HEK293 (cell line): ENCODE results near the gene RAB11FIP5.

Source experiments
- CTCF ChIA-PET: fragments of 350-600 bp; formaldehyde crosslinking; extraction: SDS; loops from one replicate; lab custom pipeline; 2021; ENCODE audit warnings: antibody characterized with exemption; lab: Yijun Ruan, JAX
- POLR2A ChIA-PET: fragments of 300-600 bp; formaldehyde crosslinking; extraction: SDS; loops from one replicate; lab custom pipeline; 2020; ENCODE audit warnings: antibody characterized with exemption, inconsistent platforms; lab: Yijun Ruan, JAX
- H3K27ac ChIP-seq: fragments of 200-500 bp; sonication (Bioruptor generic); 2 replicates; pipeline ENCODE4 v1.5.1; 2014; ENCODE audit warnings: low read depth, low read length, control low read depth, inconsistent platforms; ENCODE audit errors: extremely low read depth
- H3K36me3 ChIP-seq, 2 experiments: fragments of 200-500 bp in 1 of 2; sonication (Bioruptor generic) in 1 of 2; 1 replicate in 1 of 2; 2 replicates in 1 of 2; pipeline ENCODE4 v1.5.1; 2014 to 2017; ENCODE audit warnings: inconsistent platforms in 2 of 2, low read length in 2 of 2; ENCODE audit not compliant: control insufficient read depth in 2 of 2, insufficient read depth in 1 of 2
- H3K4me1 ChIP-seq: fragments of 200-500 bp; sonication (Bioruptor generic); 2 replicates; pipeline ENCODE4 v1.5.1; 2014; ENCODE audit warnings: mild to moderate bottlenecking, low read length, inconsistent platforms; ENCODE audit not compliant: control insufficient read depth, insufficient read depth
- H3K4me3 ChIP-seq: 2 replicates; pipeline ENCODE4 v1.5.1; 2011; ENCODE audit warnings: low read depth, mild to moderate bottlenecking, control low read depth, low read length, moderate library complexity
- H3K9me3 ChIP-seq: fragments of 200-500 bp; sonication (Bioruptor generic); 2 replicates; pipeline ENCODE4 v1.5.1; 2014; ENCODE audit warnings: low read depth, low read length, inconsistent platforms; ENCODE audit not compliant: control insufficient read depth, insufficient read depth
- GLI2 ChIP-seq: fragments of 450-650 bp; formaldehyde crosslinking; IDR thresholded peaks from 2 replicates; pipeline ENCODE4; 2017; ENCODE audit warnings: missing biosample characterization, missing genetic modification characterization, low read depth, borderline replicate concordance
- KLF9 ChIP-seq: fragments of 450-650 bp; formaldehyde crosslinking; IDR thresholded peaks from 2 replicates; pipeline ENCODE4 v1.5.1; 2016; ENCODE audit warnings: missing biosample characterization, missing genetic modification characterization, low read depth
- ZBTB17 ChIP-seq: fragments of 450-650 bp; formaldehyde crosslinking; IDR thresholded peaks from 2 replicates; pipeline ENCODE4 v1.5.1; 2016; ENCODE audit warnings: missing biosample characterization, missing genetic modification characterization
- ZFP69B ChIP-seq: fragments of 450-650 bp; formaldehyde crosslinking; IDR thresholded peaks from 2 replicates; pipeline ENCODE4 v1.5.1; 2016; ENCODE audit warnings: missing biosample characterization, missing genetic modification characterization
- ZNF16 ChIP-seq: fragments of 450-650 bp; formaldehyde crosslinking; IDR thresholded peaks from 2 replicates; pipeline ENCODE4 v1.5.1; 2016; ENCODE audit warnings: low read depth, missing biosample characterization, missing genetic modification characterization
- ZNF202 ChIP-seq: fragments of 450-650 bp; formaldehyde crosslinking; IDR thresholded peaks from 2 replicates; pipeline ENCODE4 v1.5.1; 2016; ENCODE audit warnings: missing biosample characterization, missing genetic modification characterization, borderline replicate concordance
- ZNF280D ChIP-seq: fragments of 450-650 bp; formaldehyde crosslinking; IDR thresholded peaks from 2 replicates; pipeline ENCODE4 v1.5.1; 2016; ENCODE audit warnings: missing biosample characterization, missing genetic modification characterization
- ZNF350 ChIP-seq: fragments of 450-650 bp; formaldehyde crosslinking; IDR thresholded peaks from 2 replicates; pipeline ENCODE4 v1.5.0; 2017; ENCODE audit warnings: missing biosample characterization, mild to moderate bottlenecking, missing genetic modification characterization
- ZNF362 ChIP-seq: fragments of 450-650 bp; formaldehyde crosslinking; IDR thresholded peaks from 2 replicates; pipeline ENCODE4 v1.5.1; 2016; ENCODE audit warnings: missing biosample characterization, missing genetic modification characterization
- ZNF449 ChIP-seq: fragments of 450-650 bp; formaldehyde crosslinking; IDR thresholded peaks from 2 replicates; pipeline ENCODE4 v1.5.1; 2017; ENCODE audit warnings: missing biosample characterization, mild to moderate bottlenecking, missing genetic modification characterization, moderate library complexity
- ZNF510 ChIP-seq: fragments of 450-650 bp; formaldehyde crosslinking; IDR thresholded peaks from 2 replicates; pipeline ENCODE4 v1.5.1; 2018; ENCODE audit warnings: mild to moderate bottlenecking, missing genetic modification characterization, missing biosample characterization; ENCODE audit not compliant: insufficient replicate concordance
- ZNF521 ChIP-seq: fragments of 450-650 bp; formaldehyde crosslinking; IDR thresholded peaks from 2 replicates; pipeline ENCODE4 v1.5.1; 2017; ENCODE audit warnings: missing biosample characterization, mild to moderate bottlenecking, missing genetic modification characterization
- ZNF610 ChIP-seq: fragments of 450-650 bp; formaldehyde crosslinking; IDR thresholded peaks from 2 replicates; pipeline ENCODE4 v1.5.1; 2016; ENCODE audit warnings: missing biosample characterization, missing genetic modification characterization, borderline replicate concordance
- ZNF624 ChIP-seq: fragments of 450-650 bp; formaldehyde crosslinking; IDR thresholded peaks from 2 replicates; pipeline ENCODE4 v1.5.1; 2017; ENCODE audit warnings: missing biosample characterization, missing genetic modification characterization
- ZNF626 ChIP-seq: fragments of 450-650 bp; sonication (Bioruptor Pico); formaldehyde crosslinking; IDR thresholded peaks from 2 replicates; pipeline ENCODE4 v1.5.1; 2018; ENCODE audit warnings: missing biosample characterization, missing genetic modification characterization, inconsistent platforms
- ZNF664 ChIP-seq: fragments of 450-650 bp; formaldehyde crosslinking; IDR thresholded peaks from 2 replicates; pipeline ENCODE4 v1.5.1; 2016; ENCODE audit warnings: missing biosample characterization, missing genetic modification characterization
- ZNF777 ChIP-seq: fragments of 450-650 bp; formaldehyde crosslinking; IDR thresholded peaks from 2 replicates; pipeline ENCODE4 v1.5.1; 2017; ENCODE audit warnings: missing biosample characterization, missing genetic modification characterization, borderline replicate concordance
- ZSCAN23 ChIP-seq: fragments of 450-650 bp; formaldehyde crosslinking; IDR thresholded peaks from 2 replicates; pipeline ENCODE4 v1.5.1; 2016; ENCODE audit warnings: missing biosample characterization, missing genetic modification characterization
- ZXDB ChIP-seq: fragments of 450-650 bp; formaldehyde crosslinking; IDR thresholded peaks from 2 replicates; pipeline ENCODE4 v1.5.1; 2016; ENCODE audit warnings: missing biosample characterization, missing genetic modification characterization
- TF ChIP-seq, protein P1 (sequence below): fragments of 450-650 bp; formaldehyde crosslinking; IDR thresholded peaks from 2 replicates; pipeline ENCODE4 v1.5.1; 2016; ENCODE audit warnings: missing biosample characterization, missing genetic modification characterization
- TF ChIP-seq, protein P2 (sequence below): fragments of 450-650 bp; formaldehyde crosslinking; IDR thresholded peaks from 2 replicates; pipeline ENCODE4 v1.5.1; 2017; ENCODE audit warnings: missing biosample characterization, missing genetic modification characterization

RAB11FIP5 gene

DNA sequence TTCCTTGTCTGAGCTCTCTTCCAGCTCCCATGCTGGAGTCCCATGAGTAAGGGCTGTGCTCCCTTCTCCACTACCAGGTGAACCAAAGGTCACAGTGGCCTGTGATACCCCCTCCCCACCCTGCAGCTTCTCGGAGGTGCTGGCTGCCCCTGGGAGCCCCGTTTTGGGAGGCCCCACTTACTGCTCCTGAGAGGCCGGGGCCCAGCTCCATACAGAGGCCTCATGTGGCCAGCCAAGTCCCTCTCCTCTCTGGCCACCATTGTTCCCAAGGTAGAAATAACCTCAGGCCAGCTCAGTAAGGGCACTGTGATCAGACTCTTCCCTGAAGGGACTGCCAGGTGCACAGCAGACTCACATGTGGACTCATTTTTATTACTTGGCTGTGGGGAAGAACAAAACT, 6.0 kb downstream of the RAB11FIP5 start (continued):
- no peak for TF ChIP-seq ZNF280D (tag by site-specific recombination)
- TF ChIP-seq, all 188 proteins: peak for 0

GRCh38 chr2:73105511-73105971, 7.2 kb downstream of the RAB11FIP5 start:
- H3K4me1 ChIP-seq, result peaks cover 13% of the 10 kb centered on the region
- CTCF ChIA-PET, result interaction anchor here (0.6 to 2.3 kb wide), 2 partner anchors 20 to 74 kb away, joined by 10 to 11 read pairs; no protein-coding TSS in a partner anchor

GRCh38 chr2:73104933-73105332, 7.8 kb downstream of the RAB11FIP5 start:
- CTCF ChIA-PET, result interaction anchor here (0.6 to 2.3 kb wide), 2 partner anchors 19 to 75 kb away, joined by 10 to 11 read pairs; no protein-coding TSS in a partner anchor
- no peak overlapping the region for H3K4me3 ChIP-seq

More at GRCh38 chr2:73105511-73105971, 7.2 kb downstream of the RAB11FIP5 start:
- no peaks in the 10 kb centered on the region for H3K9me3 ChIP-seq
- POLR2A ChIA-PET, result no interaction called here
- peaks cover 0 to 45% of the 10 kb centered on the region in 2 experiments; a peak in 1 of 3 replicates for H3K36me3 ChIP-seq
- H3K4me3 ChIP-seq, result no peak overlapping the region
- TF ChIP-seq ZNF610 (tag by site-specific recombination), result no peak
- TF ChIP-seq ZBTB17 (tag by site-specific recombination), result no peak
- no peak for TF ChIP-seq ZNF624 (tag by site-specific recombination)
- TF ChIP-seq ZNF521 (tag by site-specific recombination), result no peak
- no peak for TF ChIP-seq ZNF777
- no peak for TF ChIP-seq ZNF350 (tag by site-specific recombination)
- no peak for TF ChIP-seq ZNF202 (tag by site-specific recombination)
- no peak for TF ChIP-seq ZXDB
- no peak for TF ChIP-seq KLF9 (tag by site-specific recombination)
- TF ChIP-seq, protein P1, sequence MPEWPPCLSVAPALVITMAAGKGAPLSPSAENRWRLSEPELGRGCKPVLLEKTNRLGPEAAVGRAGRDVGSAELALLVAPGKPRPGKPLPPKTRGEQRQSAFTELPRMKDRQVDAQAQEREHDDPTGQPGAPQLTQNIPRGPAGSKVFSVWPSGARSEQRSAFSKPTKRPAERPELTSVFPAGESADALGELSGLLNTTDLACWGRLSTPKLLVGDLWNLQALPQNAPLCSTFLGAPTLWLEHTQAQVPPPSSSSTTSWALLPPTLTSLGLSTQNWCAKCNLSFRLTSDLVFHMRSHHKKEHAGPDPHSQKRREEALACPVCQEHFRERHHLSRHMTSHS, result no peak
- no peak for TF ChIP-seq ZNF449 (tag by site-specific recombination)
- TF ChIP-seq ZNF664, result no peak
- no peak for TF ChIP-seq GLI2
- no peak for TF ChIP-seq ZSCAN23 (tag by site-specific recombination)
- no peak for TF ChIP-seq ZNF510
- no peak for TF ChIP-seq ZNF626 (tag by site-specific recombination)
- no peak for TF ChIP-seq ZNF362 (tag by site-specific recombination)
- H3K27ac ChIP-seq, result no peak overlapping the region

More at GRCh38 chr2:73104933-73105332, 7.8 kb downstream of the RAB11FIP5 start:
- TF ChIP-seq ZFP69B (tag by site-specific recombination) (no peak), ZNF16 (no peak)
- TF ChIP-seq, protein P2, sequence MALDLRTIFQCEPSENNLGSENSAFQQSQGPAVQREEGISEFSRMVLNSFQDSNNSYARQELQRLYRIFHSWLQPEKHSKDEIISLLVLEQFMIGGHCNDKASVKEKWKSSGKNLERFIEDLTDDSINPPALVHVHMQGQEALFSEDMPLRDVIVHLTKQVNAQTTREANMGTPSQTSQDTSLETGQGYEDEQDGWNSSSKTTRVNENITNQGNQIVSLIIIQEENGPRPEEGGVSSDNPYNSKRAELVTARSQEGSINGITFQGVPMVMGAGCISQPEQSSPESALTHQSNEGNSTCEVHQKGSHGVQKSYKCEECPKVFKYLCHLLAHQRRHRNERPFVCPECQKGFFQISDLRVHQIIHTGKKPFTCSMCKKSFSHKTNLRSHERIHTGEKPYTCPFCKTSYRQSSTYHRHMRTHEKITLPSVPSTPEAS (tag by site-specific recombination), result no peak
- Histone ChIP-seq H3K4me1 (peaks cover 10% of the 10 kb centered on the region), H3K27ac (no peak overlapping the region), H3K36me3 (peaks cover 0 to 47% of the 10 kb centered on the region in 2 experiments; a peak in 1 of 3 replicates), H3K9me3 (no peaks in the 10 kb centered on the region)
- POLR2A ChIA-PET, result no interaction called here
